ENCODE measurements around the gene VSIG4. TPM values are rescaled to one million over a fixed set of nuclear protein-coding genes. Genes with fewer than 3 reads are reported as not detected.

Gene VSIG4
- total RNA-seq, 3 donors from 2014 or later (not counting 1 experiment from before 2014, with no cell fraction given) = 0.32 to 1.3 TPM; not detected in 1

DNA sequence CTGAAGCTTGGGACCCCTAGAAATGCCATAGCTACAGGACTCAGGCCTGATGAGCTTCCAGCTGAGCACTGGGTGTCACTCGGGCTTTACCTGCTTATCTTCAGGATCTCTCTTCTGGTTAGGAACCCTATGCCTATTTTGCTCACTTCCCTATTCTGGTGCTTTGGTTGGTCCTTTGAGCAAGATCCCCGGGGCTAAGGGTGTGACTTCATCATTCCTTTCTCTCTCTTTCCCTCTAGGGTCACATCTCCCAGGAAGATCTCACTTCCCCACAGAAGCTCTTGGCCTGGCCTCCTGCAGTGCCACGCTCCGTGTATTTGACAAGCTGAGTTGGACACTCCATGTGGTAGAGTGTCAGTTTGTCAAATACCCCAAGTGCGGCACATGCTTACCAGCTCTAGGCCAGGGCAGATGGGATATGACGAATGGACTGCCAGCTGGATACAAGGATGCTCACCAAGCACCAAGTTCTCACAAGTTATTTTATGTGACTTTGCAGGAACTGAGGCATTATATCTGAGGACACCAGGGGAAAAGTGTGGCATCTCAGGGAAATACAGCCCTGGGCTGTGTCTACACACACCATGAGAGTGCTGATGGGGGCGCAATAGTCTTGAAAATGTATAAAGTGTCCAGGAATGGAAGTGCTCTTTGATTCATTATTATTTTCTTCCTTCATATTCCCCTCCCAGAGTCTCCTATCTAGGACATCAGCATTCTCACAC lies 21.1 kb downstream of the VSIG4 start:
- Histone ChIP-seq H3K36me3 (ENCODE audit: control insufficient read depth, insufficient read depth, low read length) (peaks cover 3% of the 10 kb centered on the region), H3K27me3 (ENCODE audit: control insufficient read depth, insufficient read depth, low read length) (no peaks in the 10 kb centered on the region), H3K4me3 (ENCODE audit: low read length) (no peak overlapping the region), H3K4me1 (ENCODE audit: control insufficient read depth, insufficient read depth, low read length) (peaks cover 71% of the 10 kb centered on the region), H3K9me3 (ENCODE audit: control insufficient read depth, insufficient read depth, low read length) (no peaks in the 10 kb centered on the region), H3K27ac (ENCODE audit: low read length) (peak overlapping the region; percentile 42)
- no peak overlapping the region for H3K4me3 Mint-ChIP-seq
- peak overlapping the region; percentile 75 to 82 for H3K27ac Mint-ChIP-seq
- DNase-seq (no peak), ATAC-seq (no peak)
- H3K4me1 Mint-ChIP-seq = peaks cover 70 to 75% of the 10 kb centered on the region in 2 donors
- intact Hi-C loops (cut with micrococcal nuclease) = no loop called here
- H3K36me3 Mint-ChIP-seq = no peaks in the 10 kb centered on the region
- TF ChIP-seq CTCF (IDR thresholded peaks at IDR 0.05) = no peak
- 20% methylated on average over 3 of the region's 7 CpGs for WGBS (ENCODE audit: insufficient coverage)
- H3K9me3 Mint-ChIP-seq = no peaks in the 10 kb centered on the region
- no peaks in the 10 kb centered on the region for H3K27me3 Mint-ChIP-seq (ENCODE audit: low read depth in 2 of 2)

GRCh38 chrX:66017659-66018170 lies 22.2 kb downstream of the VSIG4 start:
- ATAC-seq = no peak
- Mint-ChIP-seq H3K9me3 (no peaks in the 10 kb centered on the region), H3K4me1 (peaks cover 81 to 85% of the 10 kb centered on the region in 2 donors), H3K27ac (peak overlapping the region; percentile 75 to 82), H3K4me3 (peak overlapping the region; percentile 41), H3K27me3 (ENCODE audit: low read depth in 2 of 2) (no peaks in the 10 kb centered on the region), H3K36me3 (no peaks in the 10 kb centered on the region)
- Histone ChIP-seq H3K4me3 (ENCODE audit: low read length) (peak overlapping the region; percentile 57), H3K9me3 (ENCODE audit: control insufficient read depth, insufficient read depth, low read length) (no peaks in the 10 kb centered on the region), H3K36me3 (ENCODE audit: control insufficient read depth, insufficient read depth, low read length) (peaks cover 3% of the 10 kb centered on the region), H3K27ac (ENCODE audit: low read length) (peak overlapping the region; percentile 43), H3K4me1 (ENCODE audit: control insufficient read depth, insufficient read depth, low read length) (peaks cover 75% of the 10 kb centered on the region), H3K27me3 (ENCODE audit: control insufficient read depth, insufficient read depth, low read length) (no peaks in the 10 kb centered on the region)
- DNase-seq = no peak
- no peak for TF ChIP-seq CTCF (IDR thresholded peaks at IDR 0.05)
- intact Hi-C loops (cut with micrococcal nuclease) = no loop called here

GRCh38 chrX:66016905-66017658 lies 22.8 kb downstream of the VSIG4 start:
- no peaks in the 10 kb centered on the region for H3K9me3 Mint-ChIP-seq
- Histone ChIP-seq H3K36me3 (ENCODE audit: control insufficient read depth, insufficient read depth, low read length) (peaks cover 3% of the 10 kb centered on the region), H3K4me3 (ENCODE audit: low read length) (peak overlapping the region; percentile 57), H3K4me1 (ENCODE audit: control insufficient read depth, insufficient read depth, low read length) (peaks cover 75% of the 10 kb centered on the region), H3K27ac (ENCODE audit: low read length) (peak overlapping the region; percentile 43), H3K27me3 (ENCODE audit: control insufficient read depth, insufficient read depth, low read length) (no peaks in the 10 kb centered on the region), H3K9me3 (ENCODE audit: control insufficient read depth, insufficient read depth, low read length) (no peaks in the 10 kb centered on the region)
- WGBS (ENCODE audit: insufficient coverage) = 18% methylated on average over 2 of the region's 2 CpGs
- H3K4me3 Mint-ChIP-seq = peak overlapping the region; percentile 41
- peak overlapping the region; percentile 75 to 82 for H3K27ac Mint-ChIP-seq
- DNase-seq = no peak
- intact Hi-C loops (cut with micrococcal nuclease) = no loop called here
- H3K27me3 Mint-ChIP-seq (ENCODE audit: low read depth in 2 of 2) = no peaks in the 10 kb centered on the region
- TF ChIP-seq CTCF (IDR thresholded peaks at IDR 0.05) = no peak
- H3K4me1 Mint-ChIP-seq = peaks cover 87 to 91% of the 10 kb centered on the region in 2 donors
- no peak for ATAC-seq
- H3K36me3 Mint-ChIP-seq = no peaks in the 10 kb centered on the region

Data from natural killer cell (primary cell).